Measurements from ENCODE around the gene STIMATE. TPM values are rescaled to one million over a fixed set of nuclear protein-coding genes. Genes with fewer than 3 reads are reported as not detected.
A peak's percentile ranks its signal among the peaks of the same experiment; 100 is the strongest.

Gene STIMATE
- total RNA-seq, 1 donor from 2014 or later, result 10.2 TPM

DNA sequence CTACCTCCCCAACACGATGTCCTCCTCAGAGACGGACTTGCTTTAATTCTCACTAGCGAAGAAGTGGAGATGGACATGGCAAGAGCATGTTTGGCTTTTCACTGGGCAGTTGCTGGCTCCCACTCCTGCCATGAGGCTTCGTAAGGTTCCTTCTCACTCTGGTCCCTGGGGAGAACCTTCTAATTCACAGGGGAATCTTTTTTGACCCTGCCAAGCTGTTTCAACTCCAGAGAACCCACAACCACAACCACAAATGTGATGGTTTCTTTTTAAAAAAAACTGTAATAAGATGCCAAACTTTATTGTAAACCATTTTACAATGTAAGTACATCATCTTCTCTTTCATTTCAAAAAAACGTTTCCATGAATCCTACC is 60.9 kb downstream of the STIMATE start:
- Histone ChIP-seq H3K79me2 (ENCODE audit: low read depth) (no peaks in the 10 kb centered on the region), H3K36me3 (no peaks in the 10 kb centered on the region), H3K9me3 (ENCODE audit: low read depth) (no peaks in the 10 kb centered on the region), H3K4me2 (no peak overlapping the region), H3K27ac (no peak overlapping the region), H3K4me1 (peaks cover 36% of the 10 kb centered on the region), H2AFZ (replicated peaks) (no peak overlapping the region), H3K4me3 (no peak overlapping the region), H3K9ac (no peak overlapping the region), H4K20me1 (ENCODE audit: low read depth) (no peaks in the 10 kb centered on the region), H3F3A (ENCODE audit: low read depth) (peaks cover 10% of the 10 kb centered on the region), H3K27me3 (no peaks in the 10 kb centered on the region)
- TF ChIP-seq EZH2phosphoT487 (IDR thresholded peaks at IDR 0.05), result no peak
- TF ChIP-seq, protein P1, sequence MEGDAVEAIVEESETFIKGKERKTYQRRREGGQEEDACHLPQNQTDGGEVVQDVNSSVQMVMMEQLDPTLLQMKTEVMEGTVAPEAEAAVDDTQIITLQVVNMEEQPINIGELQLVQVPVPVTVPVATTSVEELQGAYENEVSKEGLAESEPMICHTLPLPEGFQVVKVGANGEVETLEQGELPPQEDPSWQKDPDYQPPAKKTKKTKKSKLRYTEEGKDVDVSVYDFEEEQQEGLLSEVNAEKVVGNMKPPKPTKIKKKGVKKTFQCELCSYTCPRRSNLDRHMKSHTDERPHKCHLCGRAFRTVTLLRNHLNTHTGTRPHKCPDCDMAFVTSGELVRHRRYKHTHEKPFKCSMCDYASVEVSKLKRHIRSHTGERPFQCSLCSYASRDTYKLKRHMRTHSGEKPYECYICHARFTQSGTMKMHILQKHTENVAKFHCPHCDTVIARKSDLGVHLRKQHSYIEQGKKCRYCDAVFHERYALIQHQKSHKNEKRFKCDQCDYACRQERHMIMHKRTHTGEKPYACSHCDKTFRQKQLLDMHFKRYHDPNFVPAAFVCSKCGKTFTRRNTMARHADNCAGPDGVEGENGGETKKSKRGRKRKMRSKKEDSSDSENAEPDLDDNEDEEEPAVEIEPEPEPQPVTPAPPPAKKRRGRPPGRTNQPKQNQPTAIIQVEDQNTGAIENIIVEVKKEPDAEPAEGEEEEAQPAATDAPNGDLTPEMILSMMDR (IDR thresholded peaks at IDR 0.05), result no peak
- TF ChIP-seq EZH2 (IDR thresholded peaks at IDR 0.05), result no peak
- Mint-ChIP-seq H3K27ac (no peak overlapping the region), H3K4me3 (peak overlapping the region; percentile 28), H3K27me3 (ENCODE audit: insufficient read depth, low read depth) (peaks cover 4% of the 10 kb centered on the region), H3K4me1 (peaks cover 41% of the 10 kb centered on the region), H3K36me3 (peaks cover 10% of the 10 kb centered on the region), H3K9me3 (no peaks in the 10 kb centered on the region)
- no peak for DNase-seq (ENCODE audit: low spot score)

DNA sequence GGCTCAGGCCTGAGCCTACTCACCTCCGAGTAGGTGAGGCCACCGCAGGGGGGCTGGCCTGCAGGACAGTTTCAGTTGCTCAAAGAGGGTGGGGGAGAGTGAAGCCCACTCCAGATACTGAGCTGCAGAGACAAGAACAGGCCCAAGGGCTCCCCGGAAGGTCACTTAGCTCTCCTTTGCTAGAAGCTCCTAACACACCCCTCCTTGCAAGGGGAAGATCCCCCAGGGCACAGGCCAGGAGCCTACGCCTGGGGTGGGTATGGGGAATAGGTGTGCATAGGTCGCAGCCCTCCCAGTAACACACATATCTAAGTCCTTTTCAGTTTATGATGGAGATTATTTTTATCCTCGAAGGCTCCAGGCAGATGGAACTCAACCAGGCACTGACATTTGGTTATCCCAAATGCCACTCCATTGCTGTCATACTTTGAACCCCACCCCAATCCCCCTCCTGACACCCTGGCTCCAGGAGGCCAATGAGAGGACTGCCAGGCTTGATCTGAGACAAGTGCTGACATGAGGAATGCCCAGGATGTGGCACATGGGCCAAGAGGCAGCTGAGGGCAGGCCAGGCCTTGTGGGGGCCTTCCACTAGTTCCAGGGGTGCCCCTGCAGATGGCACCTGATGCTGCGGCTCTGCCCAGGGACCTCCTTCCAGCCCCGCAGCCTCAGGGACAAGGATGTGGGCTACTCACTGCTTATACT is 61.4 kb downstream of the STIMATE start:
- H3K9ac ChIP-seq, result no peak overlapping the region
- peaks cover 36% of the 10 kb centered on the region for H3K4me1 ChIP-seq
- no peaks in the 10 kb centered on the region for H3K9me3 Mint-ChIP-seq
- H3K27me3 Mint-ChIP-seq (ENCODE audit: insufficient read depth, low read depth), result peaks cover 3% of the 10 kb centered on the region
- H2AFZ ChIP-seq (replicated peaks), result no peak overlapping the region
- peak overlapping the region; percentile 58 for H3K4me3 Mint-ChIP-seq
- H3K79me2 ChIP-seq (ENCODE audit: low read depth), result no peaks in the 10 kb centered on the region
- DNase-seq (ENCODE audit: low spot score), result no peak
- peaks cover 10% of the 10 kb centered on the region for H3F3A ChIP-seq (ENCODE audit: low read depth)
- H3K36me3 ChIP-seq, result no peaks in the 10 kb centered on the region
- H3K4me2 ChIP-seq, result peak overlapping the region; percentile 81
- peaks cover 41% of the 10 kb centered on the region for H3K4me1 Mint-ChIP-seq
- H3K27me3 ChIP-seq, result no peaks in the 10 kb centered on the region
- no peaks in the 10 kb centered on the region for H4K20me1 ChIP-seq (ENCODE audit: low read depth)
- H3K27ac Mint-ChIP-seq, result peak overlapping the region; percentile 87
- H3K9me3 ChIP-seq (ENCODE audit: low read depth), result no peaks in the 10 kb centered on the region
- peak overlapping the region; percentile 92 for H3K27ac ChIP-seq
- no peak for TF ChIP-seq EZH2phosphoT487 (IDR thresholded peaks at IDR 0.05)
- TF ChIP-seq, protein P1 (IDR thresholded peaks at IDR 0.05), result no peak
- TF ChIP-seq EZH2 (IDR thresholded peaks at IDR 0.05), result no peak
- H3K36me3 Mint-ChIP-seq, result peaks cover 10% of the 10 kb centered on the region
- no peak overlapping the region for H3K4me3 ChIP-seq

- Mint-ChIP-seq H3K4me1 (peaks cover 38% of the 10 kb centered on the region), H3K27me3 (ENCODE audit: insufficient read depth, low read depth) (peaks cover 2% of the 10 kb centered on the region), H3K36me3 (peaks cover 6% of the 10 kb centered on the region), H3K9me3 (no peaks in the 10 kb centered on the region), H3K4me3 (peak within 1 kb of the TSS; percentile 79), H3K27ac (peak within 1 kb of the TSS; percentile 90)
- peak within 1 kb of the TSS; percentile 38 for H3K4me3 ChIP-seq
- H3K4me2 ChIP-seq, result peak within 1 kb of the TSS; percentile 81
- H3K9me3 ChIP-seq (ENCODE audit: low read depth), result no peaks in the 10 kb centered on the region
- peak; percentile 82 for DNase-seq (ENCODE audit: low spot score)
- TF ChIP-seq EZH2 (IDR thresholded peaks at IDR 0.05) (no peak), EZH2phosphoT487 (IDR thresholded peaks at IDR 0.05) (no peak)
- TF ChIP-seq, protein P1 (IDR thresholded peaks at IDR 0.05), result no peak
- no peaks in the 10 kb centered on the region for H3K36me3 ChIP-seq
- H3K4me1 ChIP-seq, result peaks cover 36% of the 10 kb centered on the region
- peak within 1 kb of the TSS; percentile 18 for H3K9ac ChIP-seq
- no peaks in the 10 kb centered on the region for H4K20me1 ChIP-seq (ENCODE audit: low read depth)
- peak within 1 kb of the TSS; percentile 66 for H2AFZ ChIP-seq (replicated peaks)
- H3K27ac ChIP-seq, result peak within 1 kb of the TSS; percentile 92
- no peaks in the 10 kb centered on the region for H3K27me3 ChIP-seq
- no peaks in the 10 kb centered on the region for H3K79me2 ChIP-seq (ENCODE audit: low read depth)
- peaks cover 10% of the 10 kb centered on the region for H3F3A ChIP-seq (ENCODE audit: low read depth)
These were observed 62.4 kb downstream of the STIMATE start, which contains the start of gene MUSTN1 for GRCh38 chr3:52834871-52835501. Gene MUSTN1, minus strand, starts transcription at chr3:52835019. Its CDS starts 71 bp downstream, at chr3:52834948.

Measured in neural progenitor cell (in vitro differentiated cells).